ENCODE measurements around the gene RUNX2. TPM values are rescaled to one million over a fixed set of nuclear protein-coding genes. Genes with fewer than 3 reads are reported as not detected.

RUNX2 gene
- total RNA-seq, 2 experiments from 2014 or later: 0.27 to 0.44 TPM

GRCh38 chr6:45609141-45609638 is 281.1 kb downstream of the RUNX2 start:
- TF ChIP-seq CTCF (conservative IDR thresholded peaks at IDR 0.05; ENCODE audit: low read length) (no peak), EZH2phosphoT487 (IDR thresholded peaks at IDR 0.05; ENCODE audit: borderline replicate concordance, low read depth, low read length) (no peak)
- no peaks in the 10 kb centered on the region for H3K9me3 ChIP-seq (ENCODE audit: low read length)
- no peak for DNase-seq (ENCODE audit: low spot score)
- ChIA-PET POLR2A (interaction anchor here (0.6 kb wide), 1 partner anchor 199 kb away, joined by 3 read pairs; no protein-coding TSS in a partner anchor), CTCF (ENCODE audit: unreplicated experiment) (no interaction called here)
- no peaks in the 10 kb centered on the region for H3K36me3 ChIP-seq (ENCODE audit: insufficient read depth, low read length)
- no peak overlapping the region for H2AFZ ChIP-seq (ENCODE audit: low read length)
- intact Hi-C loops (cut with micrococcal nuclease; ENCODE audit: unreplicated experiment): no loop called here
- no peaks in the 10 kb centered on the region for H3K79me2 ChIP-seq (ENCODE audit: insufficient read depth, low read depth, low read length)
- no peaks in the 10 kb centered on the region for H3K9me2 ChIP-seq (ENCODE audit: insufficient read depth, low read length)
- no TSS peak for BruUV-seq (replicated peaks)
- no peak overlapping the region for H3K27ac ChIP-seq (ENCODE audit: low read depth, low read length, poor library complexity, severe bottlenecking)
- H4K20me1 ChIP-seq (ENCODE audit: insufficient read depth, low read length): no peaks in the 10 kb centered on the region
- H3K4me1 ChIP-seq (ENCODE audit: insufficient read depth, low read length, poor library complexity, severe bottlenecking): no peaks in the 10 kb centered on the region
- H3K4me3 ChIP-seq (ENCODE audit: low read depth, low read length, poor library complexity, severe bottlenecking): no peak overlapping the region
- H3K4me2 ChIP-seq (ENCODE audit: low read length): no peak overlapping the region

- H4K20me1 ChIP-seq (ENCODE audit: insufficient read depth, low read length): no peaks in the 10 kb centered on the region
- POLR2A ChIA-PET: no interaction called here
- H3K4me2 ChIP-seq (ENCODE audit: low read length): no peak overlapping the region
- H2AFZ ChIP-seq (ENCODE audit: low read length): no peak overlapping the region
- H3K4me3 ChIP-seq (ENCODE audit: low read depth, low read length, poor library complexity, severe bottlenecking): no peak overlapping the region
- H3K27ac ChIP-seq (ENCODE audit: low read depth, low read length, poor library complexity, severe bottlenecking): no peak overlapping the region
- intact Hi-C loops (cut with micrococcal nuclease; ENCODE audit: unreplicated experiment): no loop called here
- no peak for DNase-seq (ENCODE audit: low spot score)
- no peaks in the 10 kb centered on the region for H3K36me3 ChIP-seq (ENCODE audit: insufficient read depth, low read length)
- no peaks in the 10 kb centered on the region for H3K9me2 ChIP-seq (ENCODE audit: insufficient read depth, low read length)
- H3K4me1 ChIP-seq (ENCODE audit: insufficient read depth, low read length, poor library complexity, severe bottlenecking): no peaks in the 10 kb centered on the region
- TF ChIP-seq EZH2phosphoT487 (IDR thresholded peaks at IDR 0.05; ENCODE audit: borderline replicate concordance, low read depth, low read length) (no peak), CTCF (conservative IDR thresholded peaks at IDR 0.05; ENCODE audit: low read length) (no peak)
- CTCF ChIA-PET (ENCODE audit: unreplicated experiment): no interaction called here
- no peaks in the 10 kb centered on the region for H3K79me2 ChIP-seq (ENCODE audit: insufficient read depth, low read depth, low read length)
- H3K9me3 ChIP-seq (ENCODE audit: low read length): no peaks in the 10 kb centered on the region
- BruUV-seq (replicated peaks): no TSS peak
Measured at GRCh38 chr6:45610374-45610773, 282.2 kb downstream of the RUNX2 start.

- DNase-seq (ENCODE audit: low spot score): no peak
- intact Hi-C loops (cut with micrococcal nuclease; ENCODE audit: unreplicated experiment): no loop called here
- no peaks in the 10 kb centered on the region for H3K4me1 ChIP-seq (ENCODE audit: insufficient read depth, low read length, poor library complexity, severe bottlenecking)
- H3K9me3 ChIP-seq (ENCODE audit: low read length): no peaks in the 10 kb centered on the region
- no TSS peak for BruUV-seq (replicated peaks)
- ChIA-PET POLR2A (interaction anchor here (1.3 kb wide), 1 partner anchor 50 kb away, joined by 3 read pairs; no protein-coding TSS in a partner anchor), CTCF (ENCODE audit: unreplicated experiment) (no interaction called here)
- H3K4me2 ChIP-seq (ENCODE audit: low read length): no peak overlapping the region
- no peak overlapping the region for H3K4me3 ChIP-seq (ENCODE audit: low read depth, low read length, poor library complexity, severe bottlenecking)
- H2AFZ ChIP-seq (ENCODE audit: low read length): no peak overlapping the region
- H3K36me3 ChIP-seq (ENCODE audit: insufficient read depth, low read length): no peaks in the 10 kb centered on the region
- H4K20me1 ChIP-seq (ENCODE audit: insufficient read depth, low read length): no peaks in the 10 kb centered on the region
- no peak overlapping the region for H3K27ac ChIP-seq (ENCODE audit: low read depth, low read length, poor library complexity, severe bottlenecking)
- H3K79me2 ChIP-seq (ENCODE audit: insufficient read depth, low read depth, low read length): no peaks in the 10 kb centered on the region
- no peaks in the 10 kb centered on the region for H3K9me2 ChIP-seq (ENCODE audit: insufficient read depth, low read length)
- no peak for TF ChIP-seq CTCF (conservative IDR thresholded peaks at IDR 0.05; ENCODE audit: low read length)
- TF ChIP-seq EZH2phosphoT487 (IDR thresholded peaks at IDR 0.05; ENCODE audit: borderline replicate concordance, low read depth, low read length): no peak
Measured at GRCh38 chr6:45610832-45611231, 282.7 kb downstream of the RUNX2 start.

Data from OCI-LY7 (cell line).